RWPE2 (cell line): ENCODE measurements around the gene INO80C.

Source experiments
- ATAC-seq: fragments of 200-7000 bp; cut with Tn5 transposase; 3 replicates; pipeline ENCODE4 v1.9.1; 2021; ENCODE audit warnings: low read depth
- DNase-seq: peaks from one replicate; pipeline ENCODE4 v3.0.0-alpha.2; 2020; ENCODE audit warnings: low spot score
- H3K27ac ChIP-seq: fragments of 450-650 bp; 2 replicates; pipeline ENCODE4 v1.5.1; 2017; ENCODE audit warnings: mild to moderate bottlenecking; ENCODE audit not compliant: poor library complexity, severe bottlenecking
- H3K27me3 ChIP-seq: fragments of 250-450 bp; sonication (Bioruptor Pico); 2 replicates; pipeline ENCODE4 v1.5.1; 2021; ENCODE audit warnings: mild to moderate bottlenecking, moderate library complexity; ENCODE audit not compliant: insufficient read depth, poor library complexity, severe bottlenecking
- H3K36me3 ChIP-seq: fragments of 250-450 bp; sonication (Bioruptor Pico); 2 replicates; pipeline ENCODE4 v1.5.1; 2020; ENCODE audit warnings: low read depth, mild to moderate bottlenecking, moderate library complexity
- H3K4me1 ChIP-seq: fragments of 250-450 bp; sonication (Bioruptor Pico); 2 replicates; pipeline ENCODE4 v1.5.1; 2021; ENCODE audit warnings: mild to moderate bottlenecking, moderate library complexity; ENCODE audit not compliant: insufficient read depth, poor library complexity, severe bottlenecking
- H3K4me3 ChIP-seq: fragments of 250-450 bp; sonication (Bioruptor Pico); 2 replicates; pipeline ENCODE4 v1.5.1; 2021; ENCODE audit warnings: mild to moderate bottlenecking, moderate library complexity; ENCODE audit not compliant: severe bottlenecking
- H3K9me3 ChIP-seq: fragments of 250-450 bp; sonication (Bioruptor Pico); 2 replicates; pipeline ENCODE4 v1.5.1; 2021; ENCODE audit warnings: mild to moderate bottlenecking, moderate library complexity; ENCODE audit not compliant: severe bottlenecking
- CTCF ChIP-seq: fragments of 450-650 bp; IDR thresholded peaks from one replicate; pipeline ENCODE4 v1.5.1; 2017; ENCODE audit warnings: mild to moderate bottlenecking, moderate library complexity; ENCODE audit not compliant: poor library complexity, severe bottlenecking

The INO80C gene

DNA sequence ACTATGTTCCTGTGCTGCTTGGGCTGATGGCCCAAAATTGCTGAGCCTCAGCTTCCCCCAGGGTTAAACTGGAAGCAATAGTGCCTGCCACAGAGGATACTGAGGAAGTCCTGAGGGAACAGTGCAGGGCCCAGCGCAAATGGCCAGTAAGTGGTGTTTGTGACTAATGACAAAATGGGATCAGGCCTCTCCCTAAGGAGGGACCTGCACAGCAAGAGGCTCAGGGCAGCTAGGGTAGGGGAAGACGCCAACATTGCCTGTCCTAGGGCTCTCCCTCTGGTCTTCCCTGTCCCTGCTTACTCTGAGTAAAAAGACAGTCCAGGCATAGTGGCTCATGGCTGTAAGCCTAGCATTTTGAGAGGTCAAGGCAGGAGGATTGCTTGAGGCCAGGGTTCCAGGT lies 37.8 kb downstream of the INO80C start:
- peak overlapping the region; percentile 98 for H3K27ac ChIP-seq
- H3K36me3 ChIP-seq: no peaks in the 10 kb centered on the region
- no peaks in the 10 kb centered on the region for H3K27me3 ChIP-seq
- TF ChIP-seq CTCF: no peak
- H3K9me3 ChIP-seq: no peaks in the 10 kb centered on the region
- DNase-seq (no peak), ATAC-seq (no peak)
- H3K4me3 ChIP-seq: no peak overlapping the region
- H3K4me1 ChIP-seq: peaks cover 52% of the 10 kb centered on the region

DNA sequence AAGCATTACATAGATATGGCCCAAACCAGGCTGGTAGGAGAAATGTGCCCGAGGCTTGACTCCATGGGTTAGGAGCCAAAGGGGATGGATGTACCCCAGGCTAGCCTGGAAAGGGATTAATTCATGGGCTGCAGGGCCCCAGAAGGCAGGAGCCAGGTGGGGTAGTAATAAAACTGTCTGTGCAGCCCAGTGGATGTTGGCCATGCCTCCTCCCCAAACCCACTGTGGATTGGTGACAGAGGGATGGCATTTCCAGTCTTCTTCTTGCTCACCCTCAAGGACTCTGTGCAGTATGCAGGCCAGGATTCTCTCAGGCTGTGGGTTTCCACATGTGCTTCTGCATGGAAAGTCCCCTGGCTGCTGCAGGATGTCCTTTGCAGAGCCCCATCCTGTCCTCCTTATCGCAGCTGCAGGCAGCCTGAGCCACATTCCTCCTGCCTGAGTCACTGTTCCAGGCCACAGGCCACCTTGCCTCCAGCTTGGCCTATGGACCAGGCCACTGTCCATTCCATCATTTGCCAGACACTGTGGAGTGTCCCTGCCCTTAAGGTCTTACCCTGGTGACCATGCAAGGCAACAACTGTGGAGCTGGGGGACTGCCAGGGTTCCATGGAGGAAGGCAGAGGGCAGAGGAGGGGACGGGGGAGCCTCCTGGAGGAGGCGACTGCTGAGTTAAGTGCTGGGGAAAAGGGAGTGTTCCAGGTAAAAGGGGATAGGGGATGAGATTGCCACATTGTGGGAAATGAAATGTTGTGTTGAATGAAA lies 38.9 kb downstream of the INO80C start:
- no peaks in the 10 kb centered on the region for H3K36me3 ChIP-seq
- no peaks in the 10 kb centered on the region for H3K9me3 ChIP-seq
- DNase-seq: no peak
- peak overlapping the region; percentile 98 for H3K27ac ChIP-seq
- no peak overlapping the region for H3K4me3 ChIP-seq
- TF ChIP-seq CTCF: no peak
- ATAC-seq: peak; percentile 59
- peaks cover 52% of the 10 kb centered on the region for H3K4me1 ChIP-seq
- H3K27me3 ChIP-seq: no peaks in the 10 kb centered on the region

GRCh38 chr18:35458271-35458670 lies 39.5 kb downstream of the INO80C start:
- H3K9me3 ChIP-seq: no peaks in the 10 kb centered on the region
- no peak for TF ChIP-seq CTCF
- peak overlapping the region; percentile 98 for H3K27ac ChIP-seq
- DNase-seq (no peak), ATAC-seq (peak; percentile 15; the same call in 2 of the 3 replicates)
- H3K4me3 ChIP-seq: no peak overlapping the region
- H3K4me1 ChIP-seq: peaks cover 55% of the 10 kb centered on the region
- no peaks in the 10 kb centered on the region for H3K36me3 ChIP-seq
- H3K27me3 ChIP-seq: no peaks in the 10 kb centered on the region

- peak overlapping the region; percentile 98 for H3K27ac ChIP-seq
- H3K9me3 ChIP-seq: no peaks in the 10 kb centered on the region
- H3K4me3 ChIP-seq: no peak overlapping the region
- DNase-seq (no peak), ATAC-seq (peak; percentile 62)
- no peaks in the 10 kb centered on the region for H3K27me3 ChIP-seq
- H3K36me3 ChIP-seq: no peaks in the 10 kb centered on the region
- TF ChIP-seq CTCF: no peak
- H3K4me1 ChIP-seq: peaks cover 55% of the 10 kb centered on the region
Observed at GRCh38 chr18:35457140-35457704, 40.5 kb downstream of the INO80C start.
